Myocyte (in vitro differentiated cells): ENCODE data around the gene OPALIN. TPM values are rescaled to one million over a fixed set of nuclear protein-coding genes. Genes with fewer than 3 reads are reported as not detected.

ENCODE experiments used
- DNase-seq: peaks from one replicate; pipeline ENCODE4 v3.0.0-alpha.2; 2012; ENCODE audit warnings: low read depth
- total RNA-seq: library from RNA; depleted of rRNA; stranded (reverse); fragments of >200 nt; gene quantifications from 2 replicates; pipeline ENCODE4 v1.2.3, GENCODE V29; 2014

The OPALIN gene
- total RNA-seq, 1 donor from 2014 or later, result not detected

DNA sequence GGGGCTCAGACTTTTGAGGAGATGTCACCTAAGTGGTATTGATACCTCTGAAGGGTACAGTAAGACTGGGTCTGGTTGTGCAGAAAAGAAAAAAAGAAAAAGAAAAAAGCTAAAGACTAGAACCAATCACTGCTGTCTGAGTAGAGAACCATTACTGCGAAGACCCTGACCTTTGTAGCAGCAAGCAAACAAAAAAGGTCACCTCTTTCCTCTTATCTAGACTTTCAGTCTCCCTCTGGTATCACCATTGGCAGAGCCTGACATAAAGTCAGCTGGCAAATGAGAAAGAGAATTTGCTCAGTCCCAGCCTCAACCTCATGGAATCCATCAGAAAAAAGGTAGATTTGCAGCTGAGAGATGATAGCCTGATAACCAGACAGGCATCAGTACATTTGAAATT is 57.2 kb downstream of the OPALIN start:
- no peak for DNase-seq

DNA sequence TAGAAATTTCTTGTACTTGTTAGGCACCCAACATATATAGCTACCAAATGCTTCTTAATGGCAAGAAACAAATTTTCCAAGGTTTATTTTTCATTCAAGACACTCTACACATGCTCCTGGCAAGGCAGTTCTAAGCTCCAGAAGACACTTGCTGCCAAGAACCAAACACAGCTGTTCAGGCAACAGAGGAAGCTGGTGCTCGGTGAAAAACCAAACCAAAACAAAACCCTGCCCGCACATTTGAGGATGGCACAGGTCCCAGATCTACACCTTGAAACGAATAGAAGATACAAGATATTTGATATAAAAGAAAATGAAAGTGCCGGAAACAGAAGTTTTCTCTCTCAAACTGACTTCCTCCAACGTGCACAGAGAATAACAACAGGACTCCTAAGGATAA is 59.4 kb downstream of the OPALIN start:
- peak; percentile 30 for DNase-seq

DNA sequence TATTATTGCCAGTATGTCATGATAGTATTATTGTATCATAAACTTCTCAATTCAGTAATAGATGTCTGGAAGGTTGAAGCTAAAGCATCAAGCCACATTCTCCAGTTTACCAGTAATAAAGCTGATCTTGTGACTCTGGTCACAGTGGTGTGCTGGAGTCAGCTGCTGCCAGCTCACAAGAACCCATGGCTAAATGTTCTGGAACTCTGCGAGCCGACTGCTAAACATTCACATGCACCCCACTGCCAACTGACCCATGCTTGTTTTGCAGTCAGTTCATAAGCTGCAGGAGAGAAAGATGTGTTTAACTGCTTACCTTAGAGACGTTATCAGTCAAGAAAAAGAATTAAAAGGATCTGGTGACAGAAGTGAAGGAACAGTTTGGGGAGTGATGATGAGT is 60.4 kb downstream of the OPALIN start:
- peak; percentile 10 for DNase-seq

DNA sequence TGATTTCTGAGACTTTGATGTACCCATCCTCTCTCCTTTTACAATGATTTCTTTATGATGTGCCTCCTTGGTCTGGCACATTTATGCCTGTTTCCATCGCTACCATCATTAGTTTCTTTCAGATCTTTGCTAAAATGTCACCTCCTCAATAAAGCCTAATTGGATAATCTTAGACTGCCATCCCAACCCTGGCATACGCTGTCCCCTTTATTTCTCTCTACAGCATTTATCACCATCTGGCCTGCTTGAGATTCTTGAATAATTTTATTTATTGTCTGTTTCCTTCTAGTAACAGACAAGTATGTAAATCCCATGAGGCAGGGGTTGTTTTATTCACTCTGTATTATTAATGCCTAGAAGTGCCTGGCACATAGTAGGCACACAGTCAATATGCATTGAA is 61.3 kb downstream of the OPALIN start:
- no peak for DNase-seq

- DNase-seq, result no peak
Observed at GRCh38 chr10:96295475-96295874, 63.3 kb downstream of the OPALIN start.

Other genes with a start within 250 kb of the OPALIN start
- gene ZNF518A, start 228.7 kb downstream of the OPALIN start, total RNA-seq, result 15.4 and 15.9 TPM in 2 replicates
- gene BLNK, start 87.4 kb downstream of the OPALIN start, total RNA-seq, result 0.13 TPM in 1 of 2 replicates, not detected in the other
- gene DNTT, start 54.6 kb downstream of the OPALIN start, total RNA-seq, result not detected in 2 replicates
- gene TLL2, start 154.9 kb upstream of the OPALIN start, total RNA-seq, result 0.45 and 0.57 TPM in 2 replicates
- gene TM9SF3, start 228.0 kb upstream of the OPALIN start, total RNA-seq, result 96.6 and 109 TPM in 2 replicates